GM12865 (cell line): ENCODE results near the gene PPM1N.

Experiments used
- DNase-seq: peaks from one replicate; pipeline ENCODE4 v3.0.0; 2010; ENCODE audit warnings: low read depth
- H3K4me3 ChIP-seq: 2 replicates; pipeline ENCODE4 v1.5.1; 2011; ENCODE audit warnings: mild to moderate bottlenecking, low read depth, low read length, control low read depth
- TF ChIP-seq, protein P1 (sequence below): IDR thresholded peaks from 2 replicates; pipeline ENCODE4 v1.5.1; 2011; ENCODE audit warnings: low read length, control low read depth, low read depth, inconsistent platforms; ENCODE audit not compliant: insufficient read depth; ENCODE audit errors: missing control alignments

The PPM1N gene

GRCh38 chr19:45456500-45456815 is 41.8 kb upstream of the PPM1N start:
- H3K4me3 ChIP-seq, result no peak overlapping the region
- no peak for DNase-seq
- TF ChIP-seq, protein P1, sequence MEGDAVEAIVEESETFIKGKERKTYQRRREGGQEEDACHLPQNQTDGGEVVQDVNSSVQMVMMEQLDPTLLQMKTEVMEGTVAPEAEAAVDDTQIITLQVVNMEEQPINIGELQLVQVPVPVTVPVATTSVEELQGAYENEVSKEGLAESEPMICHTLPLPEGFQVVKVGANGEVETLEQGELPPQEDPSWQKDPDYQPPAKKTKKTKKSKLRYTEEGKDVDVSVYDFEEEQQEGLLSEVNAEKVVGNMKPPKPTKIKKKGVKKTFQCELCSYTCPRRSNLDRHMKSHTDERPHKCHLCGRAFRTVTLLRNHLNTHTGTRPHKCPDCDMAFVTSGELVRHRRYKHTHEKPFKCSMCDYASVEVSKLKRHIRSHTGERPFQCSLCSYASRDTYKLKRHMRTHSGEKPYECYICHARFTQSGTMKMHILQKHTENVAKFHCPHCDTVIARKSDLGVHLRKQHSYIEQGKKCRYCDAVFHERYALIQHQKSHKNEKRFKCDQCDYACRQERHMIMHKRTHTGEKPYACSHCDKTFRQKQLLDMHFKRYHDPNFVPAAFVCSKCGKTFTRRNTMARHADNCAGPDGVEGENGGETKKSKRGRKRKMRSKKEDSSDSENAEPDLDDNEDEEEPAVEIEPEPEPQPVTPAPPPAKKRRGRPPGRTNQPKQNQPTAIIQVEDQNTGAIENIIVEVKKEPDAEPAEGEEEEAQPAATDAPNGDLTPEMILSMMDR, result no peak

DNA sequence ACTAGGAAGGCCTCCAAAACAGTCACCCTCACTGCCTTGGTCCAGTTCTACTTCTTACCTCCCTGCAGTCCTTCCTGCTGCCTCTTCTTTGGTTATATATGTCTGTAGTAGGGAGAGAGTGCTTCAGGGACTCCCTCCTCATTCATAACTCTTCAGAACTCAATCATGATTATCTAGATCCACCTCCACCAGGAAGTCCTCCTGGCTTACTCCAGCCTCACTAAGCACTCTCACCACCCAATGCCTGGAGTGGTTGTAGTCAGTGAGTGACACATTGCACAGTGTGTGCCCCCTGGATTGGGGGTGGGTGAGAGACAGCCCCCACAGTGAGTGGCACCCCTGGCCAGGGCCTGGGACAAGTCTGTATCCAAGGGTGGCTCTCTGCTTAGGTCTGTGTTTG is 40.5 kb upstream of the PPM1N start:
- TF ChIP-seq, protein P1, result no peak
- no peak overlapping the region for H3K4me3 ChIP-seq
- DNase-seq, result no peak

- H3K4me3 ChIP-seq, result no peak overlapping the region
- DNase-seq, result no peak
- TF ChIP-seq, protein P1, result no peak
These were observed 37.4 kb upstream of the PPM1N start for GRCh38 chr19:45460807-45461347.

GRCh38 chr19:45462174-45462573 is 36.1 kb upstream of the PPM1N start:
- TF ChIP-seq, protein P1, result no peak
- no peak overlapping the region for H3K4me3 ChIP-seq
- no peak for DNase-seq

- no peak for DNase-seq
- no peak overlapping the region for H3K4me3 ChIP-seq
- TF ChIP-seq, protein P1, result no peak
These were observed 35.0 kb upstream of the PPM1N start for GRCh38 chr19:45463241-45463640.

- TF ChIP-seq, protein P1, result no peak
- no peak for DNase-seq
- H3K4me3 ChIP-seq, result no peak overlapping the region
These were observed 34.0 kb upstream of the PPM1N start for GRCh38 chr19:45464274-45464673.

- TF ChIP-seq, protein P1, result no peak
- no peak for DNase-seq
These were observed 33.3 kb upstream of the PPM1N start for GRCh38 chr19:45464852-45465441.

More at GRCh38 chr19:45464852-45465441, 33.3 kb upstream of the PPM1N start:
- no peak overlapping the region for H3K4me3 ChIP-seq
